ENCODE measurements around the gene APOL6.

DNA sequence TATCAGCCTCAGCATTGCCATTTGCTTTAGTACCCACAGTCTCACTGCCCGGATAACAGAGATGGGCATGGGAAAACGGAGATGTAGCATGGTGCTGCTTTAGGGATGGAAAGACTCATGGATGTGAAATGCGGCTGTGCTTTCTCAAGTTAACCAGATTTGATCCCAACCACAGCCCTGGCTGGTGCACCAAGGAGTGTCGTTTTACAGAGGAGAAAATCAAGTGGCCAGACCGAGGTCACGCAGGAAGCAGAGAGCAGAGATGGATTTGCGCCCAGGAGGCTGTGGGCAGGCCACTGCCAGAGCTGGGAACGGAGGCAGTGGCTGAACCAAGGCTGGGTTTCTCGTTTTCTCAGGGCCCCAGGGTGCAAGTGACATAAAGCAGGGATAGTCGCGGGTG, 40.2 kb upstream of the APOL6 start:
- TF ChIP-seq POLR2A (IDR thresholded peaks at IDR 0.05) (no peak), CTCF (IDR thresholded peaks at IDR 0.05) (no peak)
